ENCODE measurements around the gene RNF187. TPM values are rescaled to one million over a fixed set of nuclear protein-coding genes. Genes with fewer than 3 reads are reported as not detected.

Gene RNF187
- total RNA-seq, 1 experiment from 2014 or later: 137 TPM

DNA sequence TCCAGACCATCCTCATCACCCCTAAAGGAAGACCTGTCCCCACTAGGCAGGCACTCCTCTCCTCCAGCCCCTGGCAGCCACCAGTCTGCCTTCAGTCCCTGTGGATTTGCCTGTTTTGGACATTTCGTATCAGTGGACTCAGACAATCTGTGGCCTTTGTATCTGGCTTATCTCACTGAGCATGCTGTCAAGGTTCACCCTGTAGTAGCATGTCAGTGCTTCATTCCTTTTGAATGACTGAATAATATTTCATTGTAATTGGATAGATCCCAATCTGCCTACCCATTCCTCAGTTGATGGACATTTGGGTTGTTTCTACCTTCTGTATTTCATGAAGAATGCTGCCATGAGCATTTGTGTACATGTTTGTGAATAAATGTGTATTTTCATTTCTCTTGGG is 32.9 kb upstream of the RNF187 start:
- no peaks in the 10 kb centered on the region for H3K9me2 ChIP-seq (ENCODE audit: insufficient read depth)
- intact Hi-C loops (cut with micrococcal nuclease): loop anchor here (10.0 kb wide), 1 partner anchor 459 kb away; no protein-coding TSS in a partner anchor
- no peak overlapping the region for H3K9ac ChIP-seq (ENCODE audit: low read length)
- POLR2A ChIA-PET: no interaction called here
- no peak overlapping the region for H3K27ac ChIP-seq (ENCODE audit: low read depth, low read length)
- no peaks in the 10 kb centered on the region for H4K20me1 ChIP-seq (ENCODE audit: insufficient read depth)
- RAD21 ChIA-PET (ENCODE audit: low non-redundant PET in 1 of 2, low total read pairs in 2 of 2, uncharacterized antibody in 2 of 2, unreplicated experiment in 2 of 2): no interaction called here
- no TSS peak for BruUV-seq (replicated peaks)
- CTCF ChIA-PET: no interaction called here
- H3K4me3 ChIP-seq (replicated peaks in 1 of 2; ENCODE audit: low read depth in 1 of 2, low read length in 2 of 2): no peak overlapping the region
- H3K36me3 ChIP-seq (ENCODE audit: control insufficient read depth in 1 of 2, insufficient read depth in 2 of 2, low read length in 2 of 2): no peaks in the 10 kb centered on the region
- no peak overlapping the region for H2AFZ ChIP-seq (ENCODE audit: low read depth, low read length, poor library complexity, severe bottlenecking)
- TF ChIP-seq TCF7L2 (IDR thresholded peaks at IDR 0.05; ENCODE audit: borderline replicate concordance, extremely low read depth, insufficient read depth, insufficient read length): no peak
- TF ChIP-seq EZH2 (IDR thresholded peaks at IDR 0.05): no peak
- no peak for TF ChIP-seq FOSL1 (IDR thresholded peaks at IDR 0.05; ENCODE audit: low read depth)
- TF ChIP-seq ATF3 (IDR thresholded peaks at IDR 0.05): no peak
- no peak for TF ChIP-seq SRF (IDR thresholded peaks at IDR 0.05; ENCODE audit: low read depth)
- TF ChIP-seq POLR2AphosphoS5 (IDR thresholded peaks at IDR 0.05; ENCODE audit: low read depth, low read length): no peak
- TF ChIP-seq EZH2phosphoT487 (IDR thresholded peaks at IDR 0.05; ENCODE audit: borderline replicate concordance): no peak
- no peak overlapping the region for H3K4me2 ChIP-seq (ENCODE audit: low read length)
- peaks cover 5 to 35% of the 10 kb centered on the region in 2 experiments; a peak in 3 of 4 replicates for H3K4me1 ChIP-seq (ENCODE audit: control insufficient read depth in 1 of 2, insufficient read depth in 2 of 2, low read length in 2 of 2)
- ATAC-seq (no peak), DNase-seq (ENCODE audit: low read depth, low spot score) (no peak)
- H3K9me3 ChIP-seq (ENCODE audit: control insufficient read depth in 1 of 2, insufficient read depth in 1 of 2, low read depth in 1 of 2, low read length in 2 of 2): no peaks in the 10 kb centered on the region
- H3K79me2 ChIP-seq (ENCODE audit: insufficient read depth, low read length): peaks cover 23% of the 10 kb centered on the region
- no peaks in the 10 kb centered on the region for H3K27me3 ChIP-seq (ENCODE audit: insufficient read depth, low read length)

GRCh38 chr1:228455715-228456114 is 31.5 kb upstream of the RNF187 start:
- ChIA-PET POLR2A (interaction anchor here (1.1 kb wide), 1 partner anchor 11 kb away, joined by 3 read pairs; no protein-coding TSS in a partner anchor), RAD21 (ENCODE audit: low non-redundant PET in 1 of 2, low total read pairs in 2 of 2, uncharacterized antibody in 2 of 2, unreplicated experiment in 2 of 2) (no interaction called here), CTCF (no interaction called here)
- Histone ChIP-seq H3K27me3 (ENCODE audit: insufficient read depth, low read length) (no peaks in the 10 kb centered on the region), H3K9me3 (ENCODE audit: control insufficient read depth in 1 of 2, insufficient read depth in 1 of 2, low read depth in 1 of 2, low read length in 2 of 2) (no peaks in the 10 kb centered on the region), H3K27ac (ENCODE audit: low read depth, low read length) (peak overlapping the region; percentile 98; the same call in 1 of the 2 replicates), H2AFZ (ENCODE audit: low read depth, low read length, poor library complexity, severe bottlenecking) (no peak overlapping the region), H3K4me3 (replicated peaks in 1 of 2; ENCODE audit: low read depth in 1 of 2, low read length in 2 of 2) (no peak overlapping the region), H3K79me2 (ENCODE audit: insufficient read depth, low read length) (peaks cover 23% of the 10 kb centered on the region), H3K4me1 (ENCODE audit: control insufficient read depth in 1 of 2, insufficient read depth in 2 of 2, low read length in 2 of 2) (peaks cover 7 to 41% of the 10 kb centered on the region in 2 experiments; a peak in 3 of 4 replicates), H3K9ac (ENCODE audit: low read length) (no peak overlapping the region), H3K36me3 (ENCODE audit: control insufficient read depth in 1 of 2, insufficient read depth in 2 of 2, low read length in 2 of 2) (no peaks in the 10 kb centered on the region), H3K4me2 (ENCODE audit: low read length) (peak overlapping the region; percentile 98; the same call in 1 of the 2 replicates), H3K9me2 (ENCODE audit: insufficient read depth) (no peaks in the 10 kb centered on the region), H4K20me1 (ENCODE audit: insufficient read depth) (no peaks in the 10 kb centered on the region)
- no peak for DNase-seq (ENCODE audit: low read depth, low spot score)
- BruUV-seq (replicated peaks): no TSS peak
- intact Hi-C loops (cut with micrococcal nuclease): loop anchor here (2.0 to 10.0 kb wide), 6 partner anchors 49 to 461 kb away; partner anchors contain the start of gene TRIM11
- TF ChIP-seq POLR2AphosphoS5 (IDR thresholded peaks at IDR 0.05; ENCODE audit: low read depth, low read length) (no peak), CBX3 (IDR thresholded peaks at IDR 0.05; ENCODE audit: low read depth) (no peak), CTCF (IDR thresholded peaks at IDR 0.05 in 2 of 3, conservative IDR thresholded peaks at IDR 0.05 in 1 of 3; ENCODE audit: borderline replicate concordance in 1 of 3, insufficient read depth in 1 of 3, low read depth in 2 of 3, low read length in 2 of 3) (peak; percentile 25 to 43 (median 40); a peak in 4 of 6 replicates), POLR2A (IDR thresholded peaks at IDR 0.05; ENCODE audit: borderline replicate concordance, extremely low read depth, insufficient read depth, insufficient read length) (no peak), SRF (IDR thresholded peaks at IDR 0.05; ENCODE audit: low read depth) (no peak), EGR1 (IDR thresholded peaks at IDR 0.05; ENCODE audit: low read depth) (no peak), RAD21 (IDR thresholded peaks at IDR 0.05; ENCODE audit: low read depth) (peak; percentile 42), EZH2phosphoT487 (IDR thresholded peaks at IDR 0.05; ENCODE audit: borderline replicate concordance) (no peak), ZNF274 (IDR thresholded peaks at IDR 0.05; ENCODE audit: low read depth, low read length) (no peak), ZFX (IDR thresholded peaks at IDR 0.05) (no peak), CEBPB (IDR thresholded peaks at IDR 0.05; ENCODE audit: low read depth) (no peak)
- TF ChIP-seq, protein P1, sequence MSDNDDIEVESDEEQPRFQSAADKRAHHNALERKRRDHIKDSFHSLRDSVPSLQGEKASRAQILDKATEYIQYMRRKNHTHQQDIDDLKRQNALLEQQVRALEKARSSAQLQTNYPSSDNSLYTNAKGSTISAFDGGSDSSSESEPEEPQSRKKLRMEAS (IDR thresholded peaks at IDR 0.05): no peak
- no peak for ATAC-seq

Measured in HCT116 (cell line).